ENCODE data around the gene SLC38A8.

Gene SLC38A8

DNA sequence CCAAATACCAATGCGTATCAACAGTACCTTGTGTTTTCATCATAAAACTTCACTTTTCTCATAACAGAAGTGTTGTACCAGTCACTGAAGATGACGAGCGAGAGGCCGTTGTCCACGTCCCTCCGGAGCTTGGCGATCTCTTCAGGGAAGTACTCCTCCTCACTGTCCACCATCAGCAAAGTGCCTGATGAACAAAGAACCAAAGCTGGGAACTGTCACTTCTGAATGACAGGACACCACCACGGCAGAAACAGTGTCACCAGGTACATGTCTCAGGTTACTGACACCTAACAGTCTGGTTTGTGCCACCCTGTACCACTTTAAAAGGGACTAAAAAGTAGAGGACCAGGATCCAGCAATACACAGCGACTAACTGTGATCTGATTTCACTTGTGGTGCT lies 25.0 kb upstream of the SLC38A8 start:
- Histone ChIP-seq H3K9ac (ENCODE audit: low read depth, low read length) (no peak overlapping the region), H3K9me3 (ENCODE audit: control insufficient read depth, insufficient read depth, low read length) (no peaks in the 10 kb centered on the region), H3K4me3 (ENCODE audit: low read depth, low read length) (no peak overlapping the region), H3K27me3 (ENCODE audit: control insufficient read depth, insufficient read depth, low read length) (no peaks in the 10 kb centered on the region), H3K36me3 (ENCODE audit: control insufficient read depth, insufficient read depth, low read length) (peaks cover 22% of the 10 kb centered on the region), H3K4me1 (ENCODE audit: control insufficient read depth, insufficient read depth, low read length) (no peaks in the 10 kb centered on the region)

DNA sequence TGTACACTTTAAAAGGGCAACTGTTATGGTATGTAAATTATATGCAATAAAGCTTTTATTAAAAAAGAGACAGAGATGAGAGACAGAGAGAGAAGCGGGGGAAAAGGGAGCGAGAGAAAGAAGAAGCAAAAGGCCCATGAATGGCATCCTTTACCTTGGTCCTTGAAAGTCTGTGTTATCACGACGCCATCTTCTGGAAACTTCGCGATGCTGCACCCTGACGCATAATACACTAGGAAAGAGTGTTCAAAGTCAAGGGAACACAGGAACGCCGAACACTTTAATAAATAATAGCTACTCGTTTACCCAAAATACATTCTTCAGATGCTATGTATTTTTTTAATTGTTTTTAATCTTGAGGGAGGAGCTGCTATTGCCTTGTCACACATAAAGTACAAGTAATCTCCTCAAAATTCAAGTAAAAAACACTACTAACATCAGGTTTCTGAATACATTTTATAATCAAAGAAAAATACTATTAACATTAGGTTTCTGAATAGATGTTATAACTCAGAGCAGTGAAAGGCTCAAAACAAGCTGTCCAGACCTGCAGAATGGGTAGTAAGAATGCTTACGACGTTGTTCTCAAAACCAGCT lies 23.0 kb upstream of the SLC38A8 start:
- Histone ChIP-seq H3K9me3 (ENCODE audit: control insufficient read depth, insufficient read depth, low read length) (no peaks in the 10 kb centered on the region), H3K27me3 (ENCODE audit: control insufficient read depth, insufficient read depth, low read length) (no peaks in the 10 kb centered on the region), H3K4me1 (ENCODE audit: control insufficient read depth, insufficient read depth, low read length) (no peaks in the 10 kb centered on the region), H3K4me3 (ENCODE audit: low read depth, low read length) (no peak overlapping the region), H3K9ac (ENCODE audit: low read depth, low read length) (no peak overlapping the region), H3K36me3 (ENCODE audit: control insufficient read depth, insufficient read depth, low read length) (peaks cover 27% of the 10 kb centered on the region)

DNA sequence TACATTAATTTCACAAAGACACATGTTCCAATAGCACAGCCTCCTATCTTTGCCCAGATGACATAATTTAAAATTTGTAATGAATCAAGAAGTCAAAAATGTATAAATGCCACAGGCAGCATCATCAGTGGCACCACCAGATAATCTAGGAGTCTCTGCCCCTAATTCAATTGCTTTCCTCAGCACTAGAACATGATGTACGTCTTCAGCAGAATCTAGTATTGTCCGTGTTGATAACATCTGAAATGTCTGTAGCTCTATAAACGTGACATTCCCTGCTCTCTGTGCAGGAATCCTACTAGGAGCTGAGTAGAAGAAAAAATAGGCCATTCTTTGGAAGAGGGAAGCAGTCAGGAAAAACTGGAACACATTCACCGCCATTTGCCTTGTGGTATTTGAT lies 21.4 kb upstream of the SLC38A8 start:
- Histone ChIP-seq H3K4me3 (ENCODE audit: low read depth, low read length) (no peak overlapping the region), H3K36me3 (ENCODE audit: control insufficient read depth, insufficient read depth, low read length) (peaks cover 25% of the 10 kb centered on the region), H3K27me3 (ENCODE audit: control insufficient read depth, insufficient read depth, low read length) (no peaks in the 10 kb centered on the region), H3K4me1 (ENCODE audit: control insufficient read depth, insufficient read depth, low read length) (no peaks in the 10 kb centered on the region), H3K9ac (ENCODE audit: low read depth, low read length) (no peak overlapping the region), H3K9me3 (ENCODE audit: control insufficient read depth, insufficient read depth, low read length) (no peaks in the 10 kb centered on the region)

DNA sequence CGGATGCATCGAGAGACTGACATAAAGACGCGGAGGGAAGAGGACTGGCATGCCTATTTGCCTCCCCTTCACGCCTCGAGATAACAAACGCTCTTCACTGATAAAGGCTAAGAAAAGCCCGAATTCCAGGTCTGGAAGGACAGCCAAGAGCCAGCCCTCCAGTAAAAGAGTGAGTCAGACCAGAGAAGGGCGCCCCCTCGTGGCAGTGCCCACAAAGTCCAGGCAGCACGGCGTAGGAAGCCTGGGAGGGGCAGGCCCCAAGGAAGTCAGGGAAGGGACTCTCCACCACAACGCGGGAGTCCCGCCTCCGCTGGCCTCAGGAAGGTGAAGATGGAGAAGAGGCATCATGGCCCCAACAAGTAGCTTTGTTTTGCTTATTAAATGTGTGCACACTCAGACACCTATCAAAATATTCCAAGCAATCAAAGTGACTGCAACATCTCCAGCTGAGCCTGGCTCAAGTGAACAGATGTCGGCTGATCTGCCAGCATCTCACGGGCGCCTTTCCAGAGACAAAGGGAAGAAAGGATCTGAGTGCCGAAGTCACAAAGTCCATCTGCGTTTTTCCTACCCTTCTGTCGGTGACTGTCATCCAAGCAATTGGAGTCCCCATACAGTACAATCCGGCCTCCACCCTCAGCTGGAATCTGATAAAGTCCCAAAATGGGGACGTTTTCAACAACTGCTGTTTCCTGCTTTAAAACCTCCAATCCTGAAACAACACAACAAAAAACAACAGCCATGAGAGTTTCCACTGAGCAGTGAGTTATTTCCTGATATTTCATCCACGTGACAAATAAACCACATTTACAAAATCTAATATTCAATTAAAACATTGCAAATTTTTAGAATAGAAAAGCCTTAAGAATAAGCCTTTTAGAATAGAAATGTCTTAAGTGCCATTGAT lies 20.4 kb upstream of the SLC38A8 start:
- H3K4me1 ChIP-seq (ENCODE audit: control insufficient read depth, insufficient read depth, low read length): no peaks in the 10 kb centered on the region
- H3K9me3 ChIP-seq (ENCODE audit: control insufficient read depth, insufficient read depth, low read length): no peaks in the 10 kb centered on the region
- no peaks in the 10 kb centered on the region for H3K27me3 ChIP-seq (ENCODE audit: control insufficient read depth, insufficient read depth, low read length)
- no peak overlapping the region for H3K4me3 ChIP-seq (ENCODE audit: low read depth, low read length)
- H3K36me3 ChIP-seq (ENCODE audit: control insufficient read depth, insufficient read depth, low read length): peaks cover 21% of the 10 kb centered on the region
- H3K9ac ChIP-seq (ENCODE audit: low read depth, low read length): no peak overlapping the region

DNA sequence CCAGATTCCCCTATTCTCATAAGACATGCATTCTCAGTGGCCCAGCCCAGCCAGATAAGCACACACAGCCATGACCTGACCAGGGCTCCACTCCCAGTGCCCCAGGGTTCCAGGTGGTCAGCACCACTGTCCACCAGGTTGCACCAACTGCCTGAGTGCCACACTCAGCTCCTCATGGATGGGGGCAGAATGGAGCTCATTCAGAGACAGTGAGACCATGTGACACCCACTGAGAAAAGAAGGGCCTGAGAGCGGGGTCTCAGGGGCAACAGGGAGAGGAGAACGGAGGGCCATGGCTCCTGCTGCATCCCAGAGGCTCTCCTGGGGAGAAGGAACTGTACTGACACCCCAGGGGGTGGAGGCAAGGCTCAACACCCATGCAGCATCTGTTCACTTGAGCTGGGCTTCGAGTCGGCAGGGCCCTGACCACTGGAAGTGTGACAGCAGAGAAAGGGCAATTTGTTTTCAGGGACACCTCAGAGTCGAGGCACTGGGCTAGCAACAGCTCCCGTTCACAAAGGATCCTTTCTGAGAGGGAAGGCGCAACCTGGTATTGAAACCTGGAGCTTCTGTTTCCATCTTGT lies 18.7 kb upstream of the SLC38A8 start:
- Histone ChIP-seq H3K9me3 (ENCODE audit: control insufficient read depth, insufficient read depth, low read length) (no peaks in the 10 kb centered on the region), H3K4me1 (ENCODE audit: control insufficient read depth, insufficient read depth, low read length) (no peaks in the 10 kb centered on the region), H3K4me3 (ENCODE audit: low read depth, low read length) (no peak overlapping the region), H3K27me3 (ENCODE audit: control insufficient read depth, insufficient read depth, low read length) (no peaks in the 10 kb centered on the region), H3K9ac (ENCODE audit: low read depth, low read length) (no peak overlapping the region), H3K36me3 (ENCODE audit: control insufficient read depth, insufficient read depth, low read length) (peaks cover 18% of the 10 kb centered on the region)

DNA sequence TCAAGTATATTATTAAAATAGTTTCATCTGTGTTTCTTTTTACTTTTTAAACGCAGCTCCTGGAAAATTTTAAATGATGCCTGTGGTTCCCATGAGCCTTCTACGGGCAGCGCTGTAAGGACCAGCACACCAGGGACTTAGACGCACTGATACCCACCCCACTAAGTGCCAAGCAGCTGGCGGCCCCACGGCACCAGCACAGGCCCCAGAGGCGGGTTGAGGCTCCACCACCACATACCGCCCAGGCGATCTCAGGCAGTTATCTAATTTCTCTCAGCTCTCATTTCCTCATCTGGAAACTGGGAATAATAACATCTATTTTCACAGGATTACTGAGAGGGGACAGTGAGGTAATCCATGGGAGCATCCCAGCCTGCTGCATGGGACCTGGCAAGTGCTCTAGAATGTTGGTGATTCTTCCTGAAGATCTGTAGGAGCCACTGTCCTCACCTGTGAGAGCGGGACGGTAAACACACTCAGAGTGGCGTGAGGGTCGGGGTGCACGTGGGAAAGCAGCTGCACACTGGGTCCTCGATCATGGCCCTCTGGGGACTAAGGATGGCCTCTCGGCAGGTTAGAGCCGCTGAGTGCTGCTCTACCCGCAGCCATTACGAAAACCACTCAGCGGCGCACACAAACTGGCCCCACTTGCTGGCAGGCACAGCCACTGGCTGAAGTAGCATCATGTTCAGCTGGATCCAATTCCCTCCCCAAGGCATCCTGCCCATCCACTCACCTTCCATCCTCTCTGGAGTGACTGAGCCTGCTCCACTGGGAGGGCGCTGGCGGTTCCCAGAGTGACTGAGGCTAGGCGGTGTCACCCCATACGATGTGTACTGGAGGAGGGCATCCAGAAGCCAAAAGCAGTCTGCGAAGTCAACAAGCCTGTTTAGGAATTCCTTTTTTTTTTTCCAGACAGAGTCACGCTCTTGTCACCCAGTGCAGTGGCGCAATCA lies 17.6 kb upstream of the SLC38A8 start:
- no peak overlapping the region for H3K9ac ChIP-seq (ENCODE audit: low read depth, low read length)
- no peaks in the 10 kb centered on the region for H3K4me1 ChIP-seq (ENCODE audit: control insufficient read depth, insufficient read depth, low read length)
- H3K4me3 ChIP-seq (ENCODE audit: low read depth, low read length): no peak overlapping the region
- H3K36me3 ChIP-seq (ENCODE audit: control insufficient read depth, insufficient read depth, low read length): peaks cover 23% of the 10 kb centered on the region
- no peaks in the 10 kb centered on the region for H3K27me3 ChIP-seq (ENCODE audit: control insufficient read depth, insufficient read depth, low read length)
- H3K9me3 ChIP-seq (ENCODE audit: control insufficient read depth, insufficient read depth, low read length): no peaks in the 10 kb centered on the region

DNA sequence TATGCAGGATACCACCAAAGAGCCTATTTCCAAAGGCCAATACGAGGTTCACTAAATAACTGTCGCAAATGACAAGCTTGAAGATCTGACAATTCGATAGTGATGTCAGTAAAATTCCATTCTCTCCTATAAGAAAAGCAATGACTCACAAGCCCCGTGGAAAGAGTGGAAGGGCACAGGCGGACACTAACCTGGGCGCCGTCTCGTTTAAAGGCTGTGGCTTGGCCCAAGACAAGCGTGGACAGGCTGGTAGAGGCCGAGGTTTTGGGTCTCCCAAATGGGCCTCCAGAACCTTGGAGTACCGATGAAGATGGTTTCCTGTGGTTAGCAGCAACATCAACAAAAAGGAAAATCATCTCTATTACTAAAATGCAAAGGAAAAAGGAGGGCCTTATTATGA lies 16.5 kb upstream of the SLC38A8 start:
- H3K9me3 ChIP-seq (ENCODE audit: control insufficient read depth, insufficient read depth, low read length): no peaks in the 10 kb centered on the region
- peaks cover 25% of the 10 kb centered on the region for H3K36me3 ChIP-seq (ENCODE audit: control insufficient read depth, insufficient read depth, low read length)
- H3K4me3 ChIP-seq (ENCODE audit: low read depth, low read length): no peak overlapping the region

DNA sequence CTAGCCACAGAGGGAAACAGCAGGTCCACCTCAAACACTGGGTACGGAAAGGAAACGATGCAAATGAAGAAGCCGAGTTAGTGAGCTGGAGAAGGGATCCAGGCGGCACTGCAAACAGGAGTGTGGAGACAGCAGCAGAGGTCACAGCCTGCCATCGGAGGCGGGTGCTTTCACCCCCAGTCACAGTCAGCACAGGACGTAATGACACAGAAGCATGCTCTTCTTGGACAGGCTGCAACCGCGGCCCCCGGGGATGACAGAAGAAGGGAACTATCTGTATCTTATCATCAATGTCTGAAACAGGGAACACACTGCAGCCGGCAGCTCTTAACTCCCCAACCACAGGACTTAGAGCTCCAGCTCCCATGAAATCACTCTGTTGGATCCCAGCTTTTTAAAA lies 16.1 kb upstream of the SLC38A8 start:
- Histone ChIP-seq H3K4me3 (ENCODE audit: low read depth, low read length) (no peak overlapping the region), H3K4me1 (ENCODE audit: control insufficient read depth, insufficient read depth, low read length) (no peaks in the 10 kb centered on the region), H3K9me3 (ENCODE audit: control insufficient read depth, insufficient read depth, low read length) (no peaks in the 10 kb centered on the region), H3K27me3 (ENCODE audit: control insufficient read depth, insufficient read depth, low read length) (no peaks in the 10 kb centered on the region), H3K9ac (ENCODE audit: low read depth, low read length) (no peak overlapping the region), H3K36me3 (ENCODE audit: control insufficient read depth, insufficient read depth, low read length) (peaks cover 28% of the 10 kb centered on the region)

More for the DNA sequence above, 16.5 kb upstream of the SLC38A8 start:
- no peak overlapping the region for H3K9ac ChIP-seq (ENCODE audit: low read depth, low read length)
- H3K4me1 ChIP-seq (ENCODE audit: control insufficient read depth, insufficient read depth, low read length): no peaks in the 10 kb centered on the region
- H3K27me3 ChIP-seq (ENCODE audit: control insufficient read depth, insufficient read depth, low read length): no peaks in the 10 kb centered on the region

DNA sequence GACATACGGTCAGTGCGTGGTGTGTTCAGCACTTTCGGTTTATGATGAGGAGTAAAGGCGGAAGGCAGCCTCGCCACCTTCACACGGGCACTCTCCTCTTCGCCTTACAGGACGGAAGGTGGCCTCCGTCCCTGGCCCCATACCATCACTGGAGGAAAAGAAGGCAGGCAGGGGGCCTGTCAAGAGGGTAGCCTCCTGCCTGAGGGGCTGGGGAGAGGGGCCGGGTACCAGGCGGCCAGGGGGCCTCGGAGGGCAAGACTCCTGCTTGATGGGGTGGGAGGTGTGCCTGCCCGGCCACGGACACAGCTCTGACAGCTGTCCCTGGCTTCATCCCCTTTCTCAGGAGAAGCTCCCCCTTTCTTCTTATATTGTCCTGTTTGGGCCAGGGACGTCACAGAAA lies 15.6 kb upstream of the SLC38A8 start:
- H3K9ac ChIP-seq (ENCODE audit: low read depth, low read length): no peak overlapping the region
- no peaks in the 10 kb centered on the region for H3K27me3 ChIP-seq (ENCODE audit: control insufficient read depth, insufficient read depth, low read length)
- H3K4me1 ChIP-seq (ENCODE audit: control insufficient read depth, insufficient read depth, low read length): no peaks in the 10 kb centered on the region
- no peaks in the 10 kb centered on the region for H3K9me3 ChIP-seq (ENCODE audit: control insufficient read depth, insufficient read depth, low read length)
- no peak overlapping the region for H3K4me3 ChIP-seq (ENCODE audit: low read depth, low read length)
- peaks cover 31% of the 10 kb centered on the region for H3K36me3 ChIP-seq (ENCODE audit: control insufficient read depth, insufficient read depth, low read length)

DNA sequence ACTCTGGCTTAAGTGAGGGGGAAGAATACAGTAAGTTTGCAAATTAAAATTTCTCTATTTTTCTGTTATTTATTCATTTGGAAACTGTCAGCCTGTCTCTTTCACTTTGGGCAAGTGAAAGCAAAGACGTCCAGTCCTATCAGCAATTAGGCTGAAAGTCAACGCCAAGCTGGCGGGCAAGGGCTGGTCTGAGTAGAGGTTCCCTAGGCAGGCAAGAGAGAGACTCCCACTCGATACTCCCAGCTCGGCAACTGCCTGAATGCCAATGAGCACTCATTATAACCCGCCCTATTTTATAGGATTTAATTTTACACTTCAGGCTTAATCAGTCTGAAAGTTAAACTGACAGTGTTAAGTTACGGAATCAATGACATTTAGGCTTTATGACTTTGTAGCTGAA lies 14.3 kb upstream of the SLC38A8 start:
- no peak overlapping the region for H3K9ac ChIP-seq (ENCODE audit: low read depth, low read length)

More for the DNA sequence above, 14.3 kb upstream of the SLC38A8 start:
- no peaks in the 10 kb centered on the region for H3K9me3 ChIP-seq (ENCODE audit: control insufficient read depth, insufficient read depth, low read length)
- no peaks in the 10 kb centered on the region for H3K4me1 ChIP-seq (ENCODE audit: control insufficient read depth, insufficient read depth, low read length)
- no peaks in the 10 kb centered on the region for H3K27me3 ChIP-seq (ENCODE audit: control insufficient read depth, insufficient read depth, low read length)
- peaks cover 37% of the 10 kb centered on the region for H3K36me3 ChIP-seq (ENCODE audit: control insufficient read depth, insufficient read depth, low read length)
- H3K4me3 ChIP-seq (ENCODE audit: low read depth, low read length): no peak overlapping the region
